OCI-LY1 (cell line): Measurements from ENCODE around the gene OSBPL6.

ENCODE experiments used
- H2AFZ ChIP-seq: fragments of 200-600 bp; sonication (generic), shearing (Covaris generic); 2 replicates; pipeline ENCODE4 v1.6.0; 2014; ENCODE audit warnings: antibody characterized with exemption, mild to moderate bottlenecking, low read length
- H3F3A ChIP-seq: fragments of 200-600 bp; sonication (generic), shearing (Covaris generic); 2 replicates; pipeline ENCODE4 v1.6.0; 2014; ENCODE audit warnings: mild to moderate bottlenecking, antibody characterized with exemption, low read length, moderate library complexity; ENCODE audit not compliant: insufficient read depth
- H3K27ac ChIP-seq: fragments of 200-600 bp; sonication (generic); 2 replicates; pipeline ENCODE4 v1.5.1; 2014; ENCODE audit warnings: low read length, mixed run types, mild to moderate bottlenecking, low read depth; ENCODE audit not compliant: poor library complexity, severe bottlenecking
- H3K27me3 ChIP-seq: fragments of 200-600 bp; sonication (generic); 2 replicates; pipeline ENCODE4 v1.6.0; 2014; ENCODE audit warnings: antibody characterized with exemption, mild to moderate bottlenecking, low read length, moderate library complexity; ENCODE audit not compliant: insufficient read depth
- H3K36me3 ChIP-seq: fragments of 200-600 bp; sonication (generic); 2 replicates; pipeline ENCODE4 v1.6.1; 2014; ENCODE audit warnings: mild to moderate bottlenecking, antibody characterized with exemption, low read length, moderate library complexity, mixed read lengths; ENCODE audit not compliant: insufficient read depth
- H3K4me1 ChIP-seq: fragments of 200-600 bp; sonication (generic); 2 replicates; pipeline ENCODE4 v1.5.1; 2014; ENCODE audit warnings: mild to moderate bottlenecking, low read length, moderate library complexity; ENCODE audit not compliant: insufficient read depth, severe bottlenecking
- H3K4me2 ChIP-seq: fragments of 200-600 bp; sonication (generic), shearing (Covaris generic); 2 replicates; pipeline ENCODE4 v1.6.1; 2014; ENCODE audit warnings: low read length
- H3K4me3 ChIP-seq: fragments of 200-600 bp; sonication (generic); 2 replicates; pipeline ENCODE4 v1.5.1; 2014; ENCODE audit warnings: low read length, low read depth, mild to moderate bottlenecking, mixed read lengths; ENCODE audit not compliant: poor library complexity, severe bottlenecking
- H3K79me2 ChIP-seq: fragments of 200-600 bp; shearing (Covaris generic); 2 replicates; pipeline ENCODE4 v1.6.1; 2016; ENCODE audit warnings: mixed run types, low read length, mixed read lengths; ENCODE audit not compliant: insufficient read depth
- H3K9ac ChIP-seq: fragments of 200-600 bp; sonication (generic), shearing (Covaris generic); 2 replicates; pipeline ENCODE4 v1.6.1; 2014; ENCODE audit warnings: mild to moderate bottlenecking, low read length, mixed read lengths
- H3K9me2 ChIP-seq: fragments of 200-600 bp; sonication (generic), shearing (Covaris generic); 2 replicates; pipeline ENCODE4 v1.6.1; 2014; ENCODE audit warnings: low read depth, mild to moderate bottlenecking, low read length, mixed read lengths
- H3K9me3 ChIP-seq: fragments of 200-600 bp; shearing (Covaris generic); 2 replicates; pipeline ENCODE4 v1.6.1; 2014; ENCODE audit warnings: low read length, mixed read lengths
- H4K20me1 ChIP-seq: fragments of 200-600 bp; sonication (generic), shearing (Covaris generic); 2 replicates; pipeline ENCODE4 v1.6.0; 2016; ENCODE audit warnings: mild to moderate bottlenecking, low read length; ENCODE audit not compliant: insufficient read depth
- CTCF ChIP-seq: fragments of 200-600 bp; sonication (generic), shearing (Covaris generic); IDR thresholded peaks from 2 replicates; pipeline ENCODE4 v1.5.1; 2017; ENCODE audit warnings: mild to moderate bottlenecking, antibody characterized with exemption, low read length, moderate library complexity, mixed read lengths
- EZH2 ChIP-seq: fragments of 200-600 bp; sonication (generic), shearing (Covaris generic); IDR thresholded peaks from 2 replicates; pipeline ENCODE4 v1.8.0; 2017; ENCODE audit warnings: borderline replicate concordance, mixed run types, mild to moderate bottlenecking, antibody characterized with exemption, low read length, moderate library complexity, mixed read lengths

OSBPL6 gene

DNA sequence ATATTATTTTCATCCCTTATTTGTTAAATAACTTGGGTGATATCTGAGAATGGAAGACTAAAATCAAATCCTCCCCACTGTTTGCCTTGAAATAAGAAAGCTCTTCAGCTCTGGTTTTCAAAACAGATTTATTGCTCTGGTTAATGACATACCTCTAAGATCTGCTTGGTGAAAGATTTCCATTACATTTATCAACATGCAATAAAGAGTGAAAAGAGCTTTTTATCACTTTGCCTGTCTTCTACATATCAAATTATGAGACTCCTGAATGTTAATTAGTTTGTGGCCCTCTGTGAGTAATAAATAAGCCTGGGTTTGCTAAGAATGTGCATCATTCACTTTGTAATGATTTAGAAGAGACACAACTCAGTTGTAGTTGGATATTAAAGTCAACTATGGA, 140.9 kb downstream of the OSBPL6 start:
- Histone ChIP-seq H3K79me2 (no peaks in the 10 kb centered on the region), H2AFZ (no peak overlapping the region), H3K36me3 (no peaks in the 10 kb centered on the region), H3K9ac (no peak overlapping the region), H3K4me3 (no peak overlapping the region), H4K20me1 (no peaks in the 10 kb centered on the region), H3K9me3 (no peaks in the 10 kb centered on the region), H3K4me2 (no peak overlapping the region), H3F3A (no peaks in the 10 kb centered on the region), H3K27me3 (no peaks in the 10 kb centered on the region), H3K27ac (no peak overlapping the region), H3K9me2 (no peaks in the 10 kb centered on the region), H3K4me1 (no peaks in the 10 kb centered on the region)
- no peak for TF ChIP-seq CTCF
- TF ChIP-seq EZH2: no peak

GRCh38 chr2:178344121-178344520, 149.8 kb downstream of the OSBPL6 start:
- Histone ChIP-seq H3K36me3 (no peaks in the 10 kb centered on the region), H3K4me1 (no peaks in the 10 kb centered on the region), H3K79me2 (no peaks in the 10 kb centered on the region), H2AFZ (no peak overlapping the region), H3K9me3 (no peaks in the 10 kb centered on the region), H3K4me2 (no peak overlapping the region), H3K9me2 (no peaks in the 10 kb centered on the region), H3F3A (no peaks in the 10 kb centered on the region), H3K27me3 (0 out of 2 replicates have a peak, but pooled peaks cover 3% of the 10 kb centered on the region), H3K9ac (no peak overlapping the region), H3K4me3 (no peak overlapping the region), H4K20me1 (no peaks in the 10 kb centered on the region), H3K27ac (no peak overlapping the region)
- no peak for TF ChIP-seq EZH2
- TF ChIP-seq CTCF: no peak

- no peaks in the 10 kb centered on the region for H3F3A ChIP-seq
- no peak overlapping the region for H3K4me2 ChIP-seq
- no peak overlapping the region for H3K9ac ChIP-seq
- H4K20me1 ChIP-seq: no peaks in the 10 kb centered on the region
- H3K27me3 ChIP-seq: 0 out of 2 replicates have a peak, but pooled peaks cover 3% of the 10 kb centered on the region
- no peaks in the 10 kb centered on the region for H3K36me3 ChIP-seq
- no peak overlapping the region for H3K4me3 ChIP-seq
- no peak for TF ChIP-seq CTCF
- TF ChIP-seq EZH2: no peak
- H3K9me2 ChIP-seq: no peaks in the 10 kb centered on the region
- no peak overlapping the region for H3K27ac ChIP-seq
- H2AFZ ChIP-seq: no peak overlapping the region
- no peaks in the 10 kb centered on the region for H3K4me1 ChIP-seq
- H3K79me2 ChIP-seq: no peaks in the 10 kb centered on the region
- no peaks in the 10 kb centered on the region for H3K9me3 ChIP-seq
Measured at GRCh38 chr2:178345951-178346350, 151.6 kb downstream of the OSBPL6 start.
